Dedifferentiated amniotic fluid mesenchymal stem cell (primary cell): ENCODE data around the gene PPP3CA.
A peak's percentile ranks its signal among the peaks of the same experiment; 100 is the strongest.
"Not testable (repeated sequence)": the region's sequence is repeated elsewhere in the genome, so short reads cannot be mapped to it uniquely, and the experiment has no call there.

Source experiments
- DNase-seq: peaks from one replicate; pipeline ENCODE4 v3.0.0-alpha.2; 2016; ENCODE audit errors: extremely low spot score

PPP3CA gene

GRCh38 chr4:101009471-101009870 lies 337.9 kb downstream of the PPP3CA start:
- no peak for DNase-seq

- DNase-seq = no peak
These were observed 338.8 kb downstream of the PPP3CA start for GRCh38 chr4:101008503-101008902.

- no peak for DNase-seq
These were observed 341.7 kb downstream of the PPP3CA start for GRCh38 chr4:101005659-101006058.

- DNase-seq = no peak
These were observed 346.8 kb downstream of the PPP3CA start for GRCh38 chr4:101000496-101000895.

- no peak for DNase-seq
These were observed 351.7 kb downstream of the PPP3CA start for GRCh38 chr4:100995671-100996070.

- DNase-seq = not testable (repeated sequence)
These were observed 352.3 kb downstream of the PPP3CA start for GRCh38 chr4:100995002-100995401.

- DNase-seq = peak; percentile 44
These were observed 355.8 kb downstream of the PPP3CA start for GRCh38 chr4:100991332-100992069.

- DNase-seq = no peak
These were observed 357.9 kb downstream of the PPP3CA start for GRCh38 chr4:100989401-100989800.

- no peak for DNase-seq
These were observed 358.4 kb downstream of the PPP3CA start for GRCh38 chr4:100988876-100989275.

- no peak for DNase-seq
These were observed 360.9 kb downstream of the PPP3CA start for GRCh38 chr4:100986360-100986868.

- no peak for DNase-seq
These were observed 361.8 kb downstream of the PPP3CA start for GRCh38 chr4:100985576-100985975.

GRCh38 chr4:100984901-100985300 lies 362.4 kb downstream of the PPP3CA start:
- DNase-seq = peak; percentile 77

GRCh38 chr4:100983426-100983825 lies 363.9 kb downstream of the PPP3CA start:
- DNase-seq = no peak

- DNase-seq = no peak
These were observed 365.0 kb downstream of the PPP3CA start for GRCh38 chr4:100982345-100982744.

- no peak for DNase-seq
These were observed 365.7 kb downstream of the PPP3CA start for GRCh38 chr4:100981447-100982204.

- no peak for DNase-seq
These were observed 367.6 kb downstream of the PPP3CA start for GRCh38 chr4:100979736-100980135.

- no peak for DNase-seq
These were observed 369.5 kb downstream of the PPP3CA start for GRCh38 chr4:100977746-100978397.

GRCh38 chr4:100977274-100977673 lies 370.1 kb downstream of the PPP3CA start:
- DNase-seq = no peak
